ENCODE results near the gene SDHAF3.
"Not testable (repeated sequence)": the region's sequence is repeated elsewhere in the genome, so short reads cannot be mapped to it uniquely, and the experiment has no call there.

SDHAF3 gene

GRCh38 chr7:97116308-97116707 is 1.2 kb upstream of the SDHAF3 start:
- TF ChIP-seq CTCF (IDR thresholded peaks at IDR 0.05; ENCODE audit: low read depth, low read length), result no peak
- DNase-seq (ENCODE audit: extremely low read depth, low read depth), result no peak

GRCh38 chr7:97117035-97117371 is 495 bp upstream of the SDHAF3 start:
- no peak for TF ChIP-seq CTCF (IDR thresholded peaks at IDR 0.05; ENCODE audit: low read depth, low read length)
- no peak for DNase-seq (ENCODE audit: extremely low read depth, low read depth)

- no peak for DNase-seq (ENCODE audit: extremely low read depth, low read depth)
- no peak for TF ChIP-seq CTCF (IDR thresholded peaks at IDR 0.05; ENCODE audit: low read depth, low read length)
Observed at GRCh38 chr7:97118306-97118917, 914 bp downstream of the SDHAF3 start.

- no peak for TF ChIP-seq CTCF (IDR thresholded peaks at IDR 0.05; ENCODE audit: low read depth, low read length)
- DNase-seq (ENCODE audit: extremely low read depth, low read depth), result no peak
Observed at GRCh38 chr7:97119747-97120146, 2.2 kb downstream of the SDHAF3 start.

GRCh38 chr7:97120713-97121457 is 3.4 kb downstream of the SDHAF3 start:
- TF ChIP-seq CTCF (IDR thresholded peaks at IDR 0.05; ENCODE audit: low read depth, low read length), result no peak
- DNase-seq (ENCODE audit: extremely low read depth, low read depth), result no peak

GRCh38 chr7:97123115-97123514 is 5.6 kb downstream of the SDHAF3 start:
- not testable (repeated sequence) for DNase-seq (ENCODE audit: extremely low read depth, low read depth)

GRCh38 chr7:97126483-97127171 is 9.1 kb downstream of the SDHAF3 start:
- TF ChIP-seq CTCF (IDR thresholded peaks at IDR 0.05; ENCODE audit: low read depth, low read length), result no peak
- no peak for DNase-seq (ENCODE audit: extremely low read depth, low read depth)
